HCT116 (cell line): Measurements from ENCODE around the gene EYA4.

Source experiments
- CEBPB ChIP-seq: IDR thresholded peaks from 2 replicates; pipeline ENCODE4 v1.6.1; 2012; ENCODE audit warnings: low read depth
- CTCF ChIP-seq, 3 experiments: fragments of 200-600 bp in 1 of 3; sonication (generic) in 1 of 3; IDR thresholded peaks in 2 of 3; conservative IDR thresholded peaks in 1 of 3; 2 replicates each; pipeline ENCODE4 v1.5.1; 2012 to 2017; ENCODE audit warnings: low read depth in 2 of 3, low read length in 2 of 3, antibody characterized with exemption in 1 of 3, borderline replicate concordance in 1 of 3, control low read depth in 1 of 3, mild to moderate bottlenecking in 1 of 3, mixed read lengths in 1 of 3, mixed run types in 1 of 3, moderate library complexity in 1 of 3; ENCODE audit not compliant: insufficient read depth in 1 of 3
- EZH2 ChIP-seq: fragments of 200-600 bp; sonication (generic); IDR thresholded peaks from 2 replicates; pipeline ENCODE4 v1.6.1; 2017; ENCODE audit warnings: antibody characterized with exemption, mixed run types
- MAX ChIP-seq: IDR thresholded peaks from 2 replicates; pipeline ENCODE4 v1.6.1; 2012
- POLR2A ChIP-seq: IDR thresholded peaks from 2 replicates; pipeline ENCODE4 v1.7.0; 2011; ENCODE audit warnings: borderline replicate concordance; ENCODE audit not compliant: insufficient read depth, insufficient read length; ENCODE audit errors: extremely low read depth
- POLR2AphosphoS5 ChIP-seq: IDR thresholded peaks from 2 replicates; pipeline ENCODE4 v1.6.1; 2011; ENCODE audit warnings: mild to moderate bottlenecking, low read depth, low read length, moderate library complexity
- RAD21 ChIP-seq: IDR thresholded peaks from 2 replicates; pipeline ENCODE4 v1.6.1; 2012; ENCODE audit warnings: low read depth, mild to moderate bottlenecking
- REST ChIP-seq: IDR thresholded peaks from 2 replicates; pipeline ENCODE4 v1.6.1; 2012; ENCODE audit warnings: low read depth
- SP1 ChIP-seq: IDR thresholded peaks from 2 replicates; pipeline ENCODE4 v1.6.1; 2012; ENCODE audit warnings: low read depth
- SRF ChIP-seq: IDR thresholded peaks from 2 replicates; pipeline ENCODE4 v1.6.1; 2012; ENCODE audit warnings: low read depth
- YY1 ChIP-seq: IDR thresholded peaks from 2 replicates; pipeline ENCODE4 v1.6.1; 2011; ENCODE audit warnings: low read length, low read depth, moderate library complexity, mild to moderate bottlenecking; ENCODE audit not compliant: insufficient replicate concordance; ENCODE audit errors: extremely low read depth
- ZBTB33 ChIP-seq: IDR thresholded peaks from 2 replicates; pipeline ENCODE4 v1.6.1; 2011; ENCODE audit warnings: mild to moderate bottlenecking, low read length, moderate library complexity; ENCODE audit not compliant: insufficient replicate concordance; ENCODE audit errors: extremely low read depth
- ZFX ChIP-seq: fragments of 450-650 bp; IDR thresholded peaks from 2 replicates; pipeline ENCODE4 v1.6.1; 2017

GRCh38 chr6:133502441-133503335 is 261.5 kb downstream of the EYA4 start:
- no peak for TF ChIP-seq REST
- TF ChIP-seq CTCF (IDR thresholded peaks at IDR 0.05 in 2 of 3, conservative IDR thresholded peaks at IDR 0.05 in 1 of 3; ENCODE audit: borderline replicate concordance in 1 of 3, insufficient read depth in 1 of 3, low read depth in 2 of 3, low read length in 2 of 3), result no peak
- no peak for TF ChIP-seq RAD21
- TF ChIP-seq EZH2, result no peak
- no peak for TF ChIP-seq POLR2AphosphoS5
- no peak for TF ChIP-seq ZFX
- no peak for TF ChIP-seq MAX
- no peak for TF ChIP-seq CEBPB
- no peak for TF ChIP-seq POLR2A
- TF ChIP-seq ZBTB33, result no peak
- TF ChIP-seq SP1, result no peak
- no peak for TF ChIP-seq SRF
- TF ChIP-seq YY1, result no peak
